ENCODE results near the gene ABCF2.

- TF ChIP-seq SIN3A (IDR thresholded peaks at IDR 0.05; ENCODE audit: low read depth): no peak
- no peak for TF ChIP-seq POLR2A (IDR thresholded peaks at IDR 0.05; ENCODE audit: borderline replicate concordance, extremely low read depth, insufficient read depth, insufficient read length)
- TF ChIP-seq, protein P1, sequence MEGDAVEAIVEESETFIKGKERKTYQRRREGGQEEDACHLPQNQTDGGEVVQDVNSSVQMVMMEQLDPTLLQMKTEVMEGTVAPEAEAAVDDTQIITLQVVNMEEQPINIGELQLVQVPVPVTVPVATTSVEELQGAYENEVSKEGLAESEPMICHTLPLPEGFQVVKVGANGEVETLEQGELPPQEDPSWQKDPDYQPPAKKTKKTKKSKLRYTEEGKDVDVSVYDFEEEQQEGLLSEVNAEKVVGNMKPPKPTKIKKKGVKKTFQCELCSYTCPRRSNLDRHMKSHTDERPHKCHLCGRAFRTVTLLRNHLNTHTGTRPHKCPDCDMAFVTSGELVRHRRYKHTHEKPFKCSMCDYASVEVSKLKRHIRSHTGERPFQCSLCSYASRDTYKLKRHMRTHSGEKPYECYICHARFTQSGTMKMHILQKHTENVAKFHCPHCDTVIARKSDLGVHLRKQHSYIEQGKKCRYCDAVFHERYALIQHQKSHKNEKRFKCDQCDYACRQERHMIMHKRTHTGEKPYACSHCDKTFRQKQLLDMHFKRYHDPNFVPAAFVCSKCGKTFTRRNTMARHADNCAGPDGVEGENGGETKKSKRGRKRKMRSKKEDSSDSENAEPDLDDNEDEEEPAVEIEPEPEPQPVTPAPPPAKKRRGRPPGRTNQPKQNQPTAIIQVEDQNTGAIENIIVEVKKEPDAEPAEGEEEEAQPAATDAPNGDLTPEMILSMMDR (IDR thresholded peaks at IDR 0.05 in 2 of 3, conservative IDR thresholded peaks at IDR 0.05 in 1 of 3; ENCODE audit: borderline replicate concordance in 1 of 3, insufficient read depth in 1 of 3, low read depth in 2 of 3, low read length in 2 of 3): no peak
- TF ChIP-seq SRF (IDR thresholded peaks at IDR 0.05; ENCODE audit: low read depth): no peak
- no peak for TF ChIP-seq EZH2phosphoT487 (IDR thresholded peaks at IDR 0.05; ENCODE audit: borderline replicate concordance)
- TF ChIP-seq, protein P2, sequence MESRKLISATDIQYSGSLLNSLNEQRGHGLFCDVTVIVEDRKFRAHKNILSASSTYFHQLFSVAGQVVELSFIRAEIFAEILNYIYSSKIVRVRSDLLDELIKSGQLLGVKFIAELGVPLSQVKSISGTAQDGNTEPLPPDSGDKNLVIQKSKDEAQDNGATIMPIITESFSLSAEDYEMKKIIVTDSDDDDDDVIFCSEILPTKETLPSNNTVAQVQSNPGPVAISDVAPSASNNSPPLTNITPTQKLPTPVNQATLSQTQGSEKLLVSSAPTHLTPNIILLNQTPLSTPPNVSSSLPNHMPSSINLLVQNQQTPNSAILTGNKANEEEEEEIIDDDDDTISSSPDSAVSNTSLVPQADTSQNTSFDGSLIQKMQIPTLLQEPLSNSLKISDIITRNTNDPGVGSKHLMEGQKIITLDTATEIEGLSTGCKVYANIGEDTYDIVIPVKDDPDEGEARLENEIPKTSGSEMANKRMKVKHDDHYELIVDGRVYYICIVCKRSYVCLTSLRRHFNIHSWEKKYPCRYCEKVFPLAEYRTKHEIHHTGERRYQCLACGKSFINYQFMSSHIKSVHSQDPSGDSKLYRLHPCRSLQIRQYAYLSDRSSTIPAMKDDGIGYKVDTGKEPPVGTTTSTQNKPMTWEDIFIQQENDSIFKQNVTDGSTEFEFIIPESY (IDR thresholded peaks at IDR 0.05; ENCODE audit: extremely low read depth, insufficient replicate concordance, low read length): no peak
Observed at GRCh38 chr7:151175047-151175792, 51.8 kb downstream of the ABCF2 start.
